ENCODE results near the gene MAGI2. TPM values are rescaled to one million over a fixed set of nuclear protein-coding genes. Genes with fewer than 3 reads are reported as not detected.

MAGI2 gene
- total RNA-seq, 6 experiments from 2014 or later = 1.2 to 4.0 (median 2.4) TPM

DNA sequence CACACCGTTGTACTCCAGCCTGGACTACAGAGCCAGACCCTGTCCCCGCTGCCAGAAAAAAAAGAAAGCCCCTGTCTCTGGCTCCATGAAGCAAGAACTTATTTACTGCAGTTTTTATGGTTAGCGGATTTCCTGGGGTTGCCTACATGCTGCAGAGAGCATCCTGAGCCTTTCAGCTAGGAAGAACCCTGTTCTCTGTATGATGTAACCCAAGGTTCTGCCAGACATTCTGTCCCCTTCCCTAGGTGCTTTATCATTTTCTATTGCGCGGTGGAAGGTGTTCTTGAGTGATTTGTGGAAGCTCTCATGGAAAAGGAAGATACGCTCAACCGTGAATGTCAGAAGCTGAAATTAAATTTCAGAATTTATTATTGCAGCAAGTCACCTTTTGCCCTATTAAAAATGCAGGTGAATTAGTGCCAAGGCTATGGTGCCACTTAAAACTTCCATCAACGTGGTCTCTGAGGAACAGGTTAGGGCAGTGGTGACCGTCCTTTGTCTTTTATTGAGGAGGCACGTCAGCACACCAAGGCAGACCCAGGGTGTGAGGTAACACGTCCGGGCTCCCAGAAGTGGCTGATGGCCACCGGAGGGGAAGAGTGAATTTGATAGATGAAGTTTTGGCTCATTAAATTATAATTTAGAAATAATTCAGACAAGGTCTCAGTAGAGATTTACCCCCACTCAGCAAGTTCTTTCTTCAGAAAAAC, 1381.8 kb downstream of the MAGI2 start:
- no peaks in the 10 kb centered on the region for H3K9me3 ChIP-seq
- no peak overlapping the region for H3K4me3 ChIP-seq
- ATAC-seq (no peak), DNase-seq (no peak)
- no peaks in the 10 kb centered on the region for H3K36me3 ChIP-seq
- no peaks in the 10 kb centered on the region for H3K27me3 ChIP-seq
- TF ChIP-seq CTCF (IDR thresholded peaks at IDR 0.05) (no peak), POLR2A (IDR thresholded peaks at IDR 0.05) (no peak)
- no peak overlapping the region for H3K27ac ChIP-seq
- H3K4me1 ChIP-seq = no peaks in the 10 kb centered on the region
- WGBS (ENCODE audit: insufficient coverage, low coverage, low lambda C conversion rate, missing lambda C conversion rate) = 80% methylated on average over 7 of the region's 13 CpGs
- intact Hi-C loops (cut with DNase I) = no loop called here

- no peak for TF ChIP-seq POLR2A (IDR thresholded peaks at IDR 0.05)
- no peak for TF ChIP-seq CTCF (IDR thresholded peaks at IDR 0.05)
- Histone ChIP-seq H3K27ac (no peak overlapping the region), H3K9me3 (no peaks in the 10 kb centered on the region), H3K4me1 (no peaks in the 10 kb centered on the region), H3K36me3 (no peaks in the 10 kb centered on the region), H3K27me3 (no peaks in the 10 kb centered on the region), H3K4me3 (no peak overlapping the region)
- DNase-seq = no peak
- WGBS (ENCODE audit: insufficient coverage, low coverage, low lambda C conversion rate, missing lambda C conversion rate) = 87% methylated on average over 4 of the region's 4 CpGs
- no peak for ATAC-seq
- intact Hi-C loops (cut with DNase I) = no loop called here
Observed at GRCh38 chr7:78066599-78066998, 1386.9 kb downstream of the MAGI2 start.

DNA sequence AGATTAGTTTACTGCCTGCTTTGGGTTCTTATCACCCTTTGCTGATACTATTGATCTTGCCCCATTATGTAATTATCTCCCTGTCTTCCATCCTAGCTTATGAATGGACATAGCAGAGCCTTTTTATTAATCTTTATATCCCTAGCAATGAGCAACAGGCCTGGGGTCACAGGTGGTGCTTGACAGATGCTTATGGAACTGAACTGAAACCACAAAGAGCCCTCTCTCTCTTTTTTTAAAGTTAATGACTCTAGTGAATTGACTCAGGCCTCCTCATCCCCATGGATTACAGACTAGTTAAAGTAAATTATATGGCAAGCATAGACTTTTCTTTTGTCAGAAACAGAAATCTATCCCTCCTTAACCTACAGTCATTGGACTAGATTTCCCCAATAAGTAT, 1389.7 kb downstream of the MAGI2 start:
- intact Hi-C loops (cut with DNase I) = no loop called here
- H3K27me3 ChIP-seq = no peaks in the 10 kb centered on the region
- no peak overlapping the region for H3K4me3 ChIP-seq
- no peaks in the 10 kb centered on the region for H3K9me3 ChIP-seq
- ATAC-seq (no peak), DNase-seq (no peak)
- TF ChIP-seq POLR2A (IDR thresholded peaks at IDR 0.05) = no peak
- no peak for TF ChIP-seq CTCF (IDR thresholded peaks at IDR 0.05)
- H3K27ac ChIP-seq = no peak overlapping the region
- H3K4me1 ChIP-seq = no peaks in the 10 kb centered on the region
- H3K36me3 ChIP-seq = no peaks in the 10 kb centered on the region

DNA sequence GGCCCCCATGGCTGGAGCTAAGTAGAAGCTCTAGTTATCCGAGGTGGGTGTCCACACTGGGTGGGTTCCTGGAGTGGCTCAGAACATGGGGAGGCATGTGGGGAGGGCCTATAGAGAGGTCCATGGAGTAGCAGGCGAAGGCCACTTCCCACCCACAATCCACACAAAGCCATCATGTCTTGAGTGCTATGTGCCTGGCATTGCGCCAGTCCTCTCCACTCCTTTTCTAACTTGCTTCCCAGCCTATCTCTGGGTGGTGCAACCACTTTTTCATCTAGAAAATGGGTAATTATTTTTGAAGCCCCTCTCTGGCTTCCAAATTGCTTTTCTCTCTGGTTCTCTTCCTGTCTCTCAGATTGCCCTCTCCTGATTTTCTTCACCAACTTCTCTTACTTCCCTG, 1391.3 kb downstream of the MAGI2 start:
- no peak overlapping the region for H3K27ac ChIP-seq
- no peak for ATAC-seq
- TF ChIP-seq CTCF (IDR thresholded peaks at IDR 0.05) (no peak), POLR2A (IDR thresholded peaks at IDR 0.05) (no peak)
- no peaks in the 10 kb centered on the region for H3K9me3 ChIP-seq
- H3K36me3 ChIP-seq = no peaks in the 10 kb centered on the region
- intact Hi-C loops (cut with DNase I) = no loop called here
- no peaks in the 10 kb centered on the region for H3K4me1 ChIP-seq
- DNase-seq = no peak
- H3K27me3 ChIP-seq = no peaks in the 10 kb centered on the region
- no peak overlapping the region for H3K4me3 ChIP-seq
- WGBS (ENCODE audit: insufficient coverage, low coverage, low lambda C conversion rate, missing lambda C conversion rate) = 77% methylated on average over 2 of the region's 3 CpGs

DNA sequence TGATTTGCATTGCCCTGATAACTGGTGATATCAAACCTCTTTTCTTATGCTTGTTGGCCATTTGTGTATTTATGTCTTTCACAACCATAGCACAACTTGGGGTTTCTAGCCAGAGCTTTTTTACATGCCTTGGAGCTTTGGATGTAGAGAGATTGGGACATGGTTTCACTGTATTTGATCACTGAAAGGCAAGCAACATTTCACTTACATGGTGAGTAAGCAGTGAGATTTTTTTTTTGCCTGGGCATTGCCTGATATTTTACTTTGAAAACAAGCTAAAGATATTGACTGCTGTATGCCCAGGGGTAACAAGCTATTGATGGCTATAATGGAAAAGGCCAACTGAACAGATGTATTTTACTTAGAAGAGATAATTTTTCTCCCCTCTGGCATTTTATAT, 1395.9 kb downstream of the MAGI2 start:
- intact Hi-C loops (cut with DNase I) = no loop called here

More for the DNA sequence above, 1395.9 kb downstream of the MAGI2 start:
- H3K4me3 ChIP-seq = no peak overlapping the region
- no peaks in the 10 kb centered on the region for H3K36me3 ChIP-seq
- H3K9me3 ChIP-seq = no peaks in the 10 kb centered on the region
- H3K4me1 ChIP-seq = no peaks in the 10 kb centered on the region
- DNase-seq (no peak), ATAC-seq (no peak)
- no peak overlapping the region for H3K27ac ChIP-seq
- H3K27me3 ChIP-seq = no peaks in the 10 kb centered on the region
- TF ChIP-seq POLR2A (IDR thresholded peaks at IDR 0.05) (no peak), CTCF (IDR thresholded peaks at IDR 0.05) (no peak)
